ENCODE data around the gene SHMT2.

GRCh38 chr12:57234233-57234570 is 4.7 kb downstream of the SHMT2 start:
- TF ChIP-seq CTCF (conservative IDR thresholded peaks at IDR 0.05; ENCODE audit: low read depth, low read length) (no peak), EZH2phosphoT487 (IDR thresholded peaks at IDR 0.05; ENCODE audit: borderline replicate concordance, low read length) (no peak), EZH2 (IDR thresholded peaks at IDR 0.05; ENCODE audit: low read length, unreplicated experiment) (no peak)
